HG02973 (cell line): Measurements from ENCODE around the gene NABP2.
"Not testable (repeated sequence)": the region's sequence is repeated elsewhere in the genome, so short reads cannot be mapped to it uniquely, and the experiment has no call there.

Source experiments
- ATAC-seq: cut with Tn5 transposase; IDR thresholded peaks from one replicate; pipeline ENCODE4 v1.9.1; 2021; ENCODE audit warnings: moderate library complexity; ENCODE audit not compliant: unreplicated experiment

Gene NABP2

GRCh38 chr12:56271031-56271430, 46.9 kb downstream of the NABP2 start:
- ATAC-seq: no peak

- ATAC-seq: not testable (repeated sequence)
These were observed 48.3 kb downstream of the NABP2 start for GRCh38 chr12:56272468-56272867.

GRCh38 chr12:56274299-56274698, 50.2 kb downstream of the NABP2 start:
- no peak for ATAC-seq

GRCh38 chr12:56278905-56279304, 54.8 kb downstream of the NABP2 start:
- no peak for ATAC-seq
